SK-N-SH (cell line): Measurements from ENCODE around the gene CDC42EP3. TPM values are rescaled to one million over a fixed set of nuclear protein-coding genes. Genes with fewer than 3 reads are reported as not detected.
A peak's percentile ranks its signal among the peaks of the same experiment; 100 is the strongest.

Source experiments
- CTCF ChIA-PET: fragments of 300-600, 350-600 bp; formaldehyde crosslinking; extraction: SDS; loops from one replicate; lab custom pipeline; 2021; lab: Yijun Ruan, JAX
- POLR2A ChIA-PET: fragments of 350-600 bp; sonication (Branson Sonifier 250); formaldehyde crosslinking; extraction: SDS; loops from one replicate; lab custom pipeline; 2020; ENCODE audit warnings: antibody characterized with exemption, inconsistent platforms; lab: Yijun Ruan, JAX
- DNase-seq: peaks from one replicate; pipeline ENCODE4 v3.0.0; 2012
- H2AFZ ChIP-seq: fragments of 200-600 bp; sonication (generic); 2 replicates; pipeline ENCODE4 v1.8.1; 2016; ENCODE audit warnings: antibody characterized with exemption, mild to moderate bottlenecking, low read depth
- H3F3A ChIP-seq: fragments of 200-600 bp; sonication (generic); replicated peaks from 2 replicates; pipeline ENCODE3; 2016; ENCODE audit warnings: antibody characterized with exemption, mild to moderate bottlenecking; ENCODE audit not compliant: insufficient read depth
- H3K27ac ChIP-seq, 2 experiments: fragments of 200-500 bp in 1 of 2; fragments of 200-600 bp in 1 of 2; sonication (Bioruptor generic) in 1 of 2; sonication (generic), shearing (Covaris generic) in 1 of 2; 2 replicates each; pipeline versions ENCODE4 v1.5.1 to v1.6.1; 2014 to 2016; ENCODE audit warnings: low read depth in 2 of 2, inconsistent platforms in 1 of 2, low read length in 1 of 2, mild to moderate bottlenecking in 1 of 2, mixed read lengths in 1 of 2
- H3K27me3 ChIP-seq: fragments of 200-600 bp; sonication (generic), shearing (Covaris generic); 2 replicates; pipeline ENCODE4 v1.6.1; 2016; ENCODE audit warnings: mixed run types; ENCODE audit not compliant: insufficient read depth
- H3K36me3 ChIP-seq, 2 experiments: fragments of 200-500 bp in 1 of 2; fragments of 200-600 bp in 1 of 2; sonication (Bioruptor generic) in 1 of 2; sonication (generic) in 1 of 2; replicated peaks in 1 of 2; 2 replicates each; pipeline versions ENCODE3 to v1.5.1; 2014 to 2016; ENCODE audit warnings: low read length in 1 of 2, mild to moderate bottlenecking in 1 of 2; ENCODE audit not compliant: insufficient read depth in 2 of 2, control insufficient read depth in 1 of 2
- H3K4me1 ChIP-seq, 2 experiments: fragments of 200-500 bp in 1 of 2; fragments of 200-600 bp in 1 of 2; sonication (Bioruptor generic) in 1 of 2; sonication (generic), shearing (Covaris generic) in 1 of 2; 2 replicates each; pipeline versions ENCODE4 v1.5.1 to v1.6.1; 2014 to 2016; ENCODE audit warnings: low read depth in 1 of 2, low read length in 1 of 2, mixed run types in 1 of 2; ENCODE audit not compliant: insufficient read depth in 2 of 2, control insufficient read depth in 1 of 2
- H3K4me2 ChIP-seq: fragments of 200-600 bp; sonication (generic), shearing (Covaris generic); 2 replicates; pipeline ENCODE4 v1.6.1; 2017; ENCODE audit warnings: mixed run types
- H3K4me3 ChIP-seq, 2 experiments: fragments of 200-500 bp in 1 of 2; fragments of 200-600 bp in 1 of 2; sonication (Bioruptor generic) in 1 of 2; sonication (generic), shearing (Covaris generic) in 1 of 2; 2 replicates each; pipeline versions ENCODE4 v1.5.1 to v1.8.1; 2014 to 2016; ENCODE audit warnings: low read depth in 2 of 2, inconsistent platforms in 1 of 2, low read length in 1 of 2, mild to moderate bottlenecking in 1 of 2, mixed read lengths in 1 of 2, moderate library complexity in 1 of 2
- H3K79me2 ChIP-seq: fragments of 200-600 bp; sonication (generic); 2 replicates; pipeline ENCODE4 v1.8.1; 2017; ENCODE audit warnings: mild to moderate bottlenecking; ENCODE audit not compliant: insufficient read depth
- H3K9ac ChIP-seq: fragments of 200-600 bp; sonication (generic); 2 replicates; pipeline ENCODE4 v1.6.1; 2017; ENCODE audit warnings: mixed run types
- H3K9me2 ChIP-seq: fragments of 200-600 bp; sonication (generic); 2 replicates; pipeline ENCODE4 v1.6.1; 2017; ENCODE audit warnings: mixed run types
- H3K9me3 ChIP-seq: fragments of 200-600 bp; sonication (generic); 2 replicates; pipeline ENCODE4 v1.6.1; 2017; ENCODE audit warnings: mixed run types, mild to moderate bottlenecking, moderate library complexity
- H4K20me1 ChIP-seq: fragments of 200-600 bp; sonication (generic); 2 replicates; pipeline ENCODE4 v1.6.1; 2017; ENCODE audit warnings: mild to moderate bottlenecking, mixed run types; ENCODE audit not compliant: insufficient read depth
- CTCF ChIP-seq: fragments of 200-600 bp; sonication (generic); IDR thresholded peaks from 2 replicates; pipeline ENCODE4 v1.6.1; 2017; ENCODE audit warnings: antibody characterized with exemption, mild to moderate bottlenecking, moderate library complexity
- EZH2phosphoT487 ChIP-seq: fragments of 200-600 bp; sonication (generic); IDR thresholded peaks from 2 replicates; pipeline ENCODE4 v1.6.1; 2017; ENCODE audit warnings: low read depth, mixed run types, mild to moderate bottlenecking, antibody characterized with exemption, moderate library complexity, borderline replicate concordance
- FOSL2 ChIP-seq: IDR thresholded peaks from 2 replicates; pipeline ENCODE4 v1.4.0; 2012; ENCODE audit warnings: low read depth, mild to moderate bottlenecking, moderate library complexity, borderline replicate concordance
- FOXJ3 ChIP-seq: sonication (generic); formaldehyde crosslinking; IDR thresholded peaks from 2 replicates; pipeline ENCODE4 v1.5.1; 2020; ENCODE audit warnings: mild to moderate bottlenecking, missing genetic modification reagents
- FOXM1 ChIP-seq: IDR thresholded peaks from 2 replicates; pipeline ENCODE4 v1.4.0; 2012; ENCODE audit warnings: low read depth, mild to moderate bottlenecking
- GABPA ChIP-seq: IDR thresholded peaks from 2 replicates; pipeline ENCODE4 v1.4.0; 2012; ENCODE audit warnings: low read depth, mild to moderate bottlenecking
- GATA2 ChIP-seq: sonication (generic); formaldehyde crosslinking; IDR thresholded peaks from 2 replicates; pipeline ENCODE4 v1.5.0; 2020; ENCODE audit warnings: mild to moderate bottlenecking, missing genetic modification reagents
- JUND ChIP-seq: IDR thresholded peaks from 2 replicates; pipeline ENCODE4 v1.4.0; 2012
- NFIC ChIP-seq: IDR thresholded peaks from 2 replicates; pipeline ENCODE4 v1.4.0; 2012; ENCODE audit warnings: borderline replicate concordance
- RCOR1 ChIP-seq: fragments of 150-350 bp; IDR thresholded peaks from 2 replicates; pipeline ENCODE4 v1.6.1; 2017; ENCODE audit warnings: antibody characterized with exemption, low read length
- RFX5 ChIP-seq: IDR thresholded peaks from 2 replicates; pipeline ENCODE4 v1.6.1; 2012; ENCODE audit warnings: mild to moderate bottlenecking, improper control_type of control experiment, low read length
- RXRA ChIP-seq: IDR thresholded peaks from 2 replicates; pipeline ENCODE4 v1.4.0; 2012; ENCODE audit warnings: low read depth, mild to moderate bottlenecking, borderline replicate concordance
- SIN3A ChIP-seq: IDR thresholded peaks from 2 replicates; pipeline ENCODE4 v1.6.1; 2012; ENCODE audit warnings: low read depth, mild to moderate bottlenecking, low read length, moderate library complexity, borderline replicate concordance
- SMC3 ChIP-seq: IDR thresholded peaks from 2 replicates; pipeline ENCODE4 v1.6.1; 2012; ENCODE audit warnings: low read depth, low read length, improper control_type of control experiment
- TAF1 ChIP-seq: IDR thresholded peaks from 2 replicates; pipeline ENCODE4 v1.6.1; 2012; ENCODE audit warnings: low read depth, mild to moderate bottlenecking, low read length, moderate library complexity, borderline replicate concordance
- USF1 ChIP-seq: IDR thresholded peaks from 2 replicates; pipeline ENCODE4 v1.4.0; 2012; ENCODE audit warnings: low read depth, borderline replicate concordance
- USF2 ChIP-seq: fragments of 150-350 bp; IDR thresholded peaks from 2 replicates; pipeline ENCODE4 v1.6.1; 2017; ENCODE audit warnings: antibody characterized with exemption, low read length, low read depth, borderline replicate concordance
- YY1 ChIP-seq: IDR thresholded peaks from 2 replicates; pipeline ENCODE4 v1.4.0; 2012; ENCODE audit warnings: low read depth, mild to moderate bottlenecking
- WGBS: methylation state at CpG from one replicate; pipeline ENCODE4 v1.1.6; 2017; ENCODE audit warnings: low lambda C conversion rate; 5-methylcytosine and 5-hydroxymethylcytosine counted together
- polyA plus RNA-seq, 3 experiments: library from polyadenylated mRNA; depleted of rRNA; stranded (reverse); fragments of >200 nt; gene quantifications; 2 replicates each; pipeline ENCODE4 v1.2.3, GENCODE V29; 2012
- TF ChIP-seq, protein P1 (sequence below): IDR thresholded peaks from 2 replicates; pipeline ENCODE4 v1.6.1; 2012; ENCODE audit warnings: mild to moderate bottlenecking, low read depth, low read length, moderate library complexity
- TF ChIP-seq, protein P2 (sequence below): IDR thresholded peaks from 2 replicates; pipeline ENCODE4 v1.4.0; 2012; ENCODE audit warnings: low read depth

CDC42EP3 gene
- polyA plus RNA-seq, 1 of the 3 experiments (the other 2 are of a cell fraction): 87.5 TPM

- no peaks in the 10 kb centered on the region for H3K9me3 ChIP-seq
- no peaks in the 10 kb centered on the region for H3K27me3 ChIP-seq
- no peak overlapping the region for H3K9ac ChIP-seq
- H3K4me1 ChIP-seq: no peaks in the 10 kb centered on the region; a peak in 2 of 4 replicates
- H3K36me3 ChIP-seq: no peaks in the 10 kb centered on the region
- no peak overlapping the region for H3K27ac ChIP-seq
- H4K20me1 ChIP-seq: no peaks in the 10 kb centered on the region
- no peak overlapping the region for H2AFZ ChIP-seq
- TF ChIP-seq RCOR1 (no peak), FOXJ3 (CRISPR knock-in tag) (no peak), CTCF (no peak), EZH2phosphoT487 (no peak), JUND (no peak), YY1 (no peak), FOXM1 (no peak), NFIC (no peak), USF1 (no peak)
- TF ChIP-seq, protein P1, sequence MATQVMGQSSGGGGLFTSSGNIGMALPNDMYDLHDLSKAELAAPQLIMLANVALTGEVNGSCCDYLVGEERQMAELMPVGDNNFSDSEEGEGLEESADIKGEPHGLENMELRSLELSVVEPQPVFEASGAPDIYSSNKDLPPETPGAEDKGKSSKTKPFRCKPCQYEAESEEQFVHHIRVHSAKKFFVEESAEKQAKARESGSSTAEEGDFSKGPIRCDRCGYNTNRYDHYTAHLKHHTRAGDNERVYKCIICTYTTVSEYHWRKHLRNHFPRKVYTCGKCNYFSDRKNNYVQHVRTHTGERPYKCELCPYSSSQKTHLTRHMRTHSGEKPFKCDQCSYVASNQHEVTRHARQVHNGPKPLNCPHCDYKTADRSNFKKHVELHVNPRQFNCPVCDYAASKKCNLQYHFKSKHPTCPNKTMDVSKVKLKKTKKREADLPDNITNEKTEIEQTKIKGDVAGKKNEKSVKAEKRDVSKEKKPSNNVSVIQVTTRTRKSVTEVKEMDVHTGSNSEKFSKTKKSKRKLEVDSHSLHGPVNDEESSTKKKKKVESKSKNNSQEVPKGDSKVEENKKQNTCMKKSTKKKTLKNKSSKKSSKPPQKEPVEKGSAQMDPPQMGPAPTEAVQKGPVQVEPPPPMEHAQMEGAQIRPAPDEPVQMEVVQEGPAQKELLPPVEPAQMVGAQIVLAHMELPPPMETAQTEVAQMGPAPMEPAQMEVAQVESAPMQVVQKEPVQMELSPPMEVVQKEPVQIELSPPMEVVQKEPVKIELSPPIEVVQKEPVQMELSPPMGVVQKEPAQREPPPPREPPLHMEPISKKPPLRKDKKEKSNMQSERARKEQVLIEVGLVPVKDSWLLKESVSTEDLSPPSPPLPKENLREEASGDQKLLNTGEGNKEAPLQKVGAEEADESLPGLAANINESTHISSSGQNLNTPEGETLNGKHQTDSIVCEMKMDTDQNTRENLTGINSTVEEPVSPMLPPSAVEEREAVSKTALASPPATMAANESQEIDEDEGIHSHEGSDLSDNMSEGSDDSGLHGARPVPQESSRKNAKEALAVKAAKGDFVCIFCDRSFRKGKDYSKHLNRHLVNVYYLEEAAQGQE: no peak
- 52% methylated on average over 2 of the region's 2 CpGs for WGBS
- H3K4me2 ChIP-seq: no peak overlapping the region
- no peaks in the 10 kb centered on the region for H3K79me2 ChIP-seq
- H3K4me3 ChIP-seq: no peak overlapping the region
- H3F3A ChIP-seq: peaks cover 13% of the 10 kb centered on the region
- CTCF ChIA-PET: interaction anchor here (1.0 kb wide), 1 partner anchor 172 kb away, joined by 3 read pairs; no protein-coding TSS in a partner anchor
- POLR2A ChIA-PET: no interaction called here
- DNase-seq: no peak
- no peaks in the 10 kb centered on the region for H3K9me2 ChIP-seq
These were observed 33.7 kb upstream of the CDC42EP3 start for GRCh38 chr2:37705191-37705590.

DNA sequence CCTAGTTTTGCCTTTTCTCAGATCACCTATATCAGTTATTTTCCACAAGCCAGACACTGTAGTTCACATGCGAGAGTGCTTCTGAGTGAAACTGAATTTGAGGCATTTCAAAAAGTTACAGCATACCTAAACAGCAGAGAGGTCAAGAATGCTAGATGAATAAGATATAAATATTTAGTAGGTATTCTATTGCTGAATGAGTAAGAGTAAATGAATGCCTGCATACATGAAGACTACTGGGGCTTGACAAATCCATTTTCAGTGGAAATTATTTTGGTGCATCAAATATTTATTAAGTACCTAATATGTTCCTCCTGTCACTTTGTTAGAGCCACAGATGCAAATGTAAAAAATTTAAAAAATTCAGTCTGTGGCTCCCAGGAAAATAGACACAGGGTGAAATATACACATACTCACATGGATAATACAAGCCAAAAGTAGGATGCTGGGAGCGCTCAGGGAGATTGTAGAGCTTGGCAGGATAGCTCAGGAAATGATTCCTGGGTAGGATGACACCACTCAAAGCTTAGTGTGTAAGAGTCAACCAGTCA, 27.6 kb upstream of the CDC42EP3 start:
- Histone ChIP-seq H3K79me2 (no peaks in the 10 kb centered on the region), H3K9me3 (no peaks in the 10 kb centered on the region), H3F3A (peaks cover 30% of the 10 kb centered on the region), H2AFZ (peak overlapping the region; percentile 47; the same call in 1 of the 2 replicates), H3K27ac (peak overlapping the region; percentile 74 to 76; a peak in 3 of 4 replicates), H3K9me2 (no peaks in the 10 kb centered on the region), H3K4me3 (no peak overlapping the region), H4K20me1 (no peaks in the 10 kb centered on the region), H3K36me3 (no peaks in the 10 kb centered on the region), H3K4me2 (peak overlapping the region; percentile 47), H3K4me1 (peaks cover 4 to 18% of the 10 kb centered on the region in 2 experiments), H3K9ac (peak overlapping the region; percentile 38; the same call in 1 of the 2 replicates), H3K27me3 (no peaks in the 10 kb centered on the region)
- WGBS: 33% methylated on average over 2 of the region's 2 CpGs
- DNase-seq: no peak
- ChIA-PET CTCF (interaction anchor here (1.0 kb wide), 1 partner anchor 284 kb away, joined by 3 read pairs; no protein-coding TSS in a partner anchor), POLR2A (no interaction called here)
- TF ChIP-seq FOSL2 (peak; percentile 59), SIN3A (no peak), FOXJ3 (CRISPR knock-in tag) (no peak), USF2 (no peak), SMC3 (no peak), FOXM1 (peak; percentile 38; the same call in 1 of the 2 replicates), RFX5 (no peak), GATA2 (no peak), RXRA (peak; percentile 65; the same call in 1 of the 2 replicates), GABPA (no peak), TAF1 (no peak), YY1 (no peak)
- TF ChIP-seq, protein P2, sequence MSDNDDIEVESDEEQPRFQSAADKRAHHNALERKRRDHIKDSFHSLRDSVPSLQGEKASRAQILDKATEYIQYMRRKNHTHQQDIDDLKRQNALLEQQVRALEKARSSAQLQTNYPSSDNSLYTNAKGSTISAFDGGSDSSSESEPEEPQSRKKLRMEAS: no peak; the same call in 1 of the 2 replicates
